GM21381 (cell line): ENCODE results near the gene GSTA4.
"Not testable (repeated sequence)": the region's sequence is repeated elsewhere in the genome, so short reads cannot be mapped to it uniquely, and the experiment has no call there.

Experiments used
- ATAC-seq: cut with Tn5 transposase; IDR thresholded peaks from one replicate; pipeline ENCODE4 v1.9.1; 2021; ENCODE audit warnings: mild to moderate bottlenecking, moderate library complexity; ENCODE audit not compliant: unreplicated experiment

Gene GSTA4

GRCh38 chr6:52976591-52977035 is 18.5 kb downstream of the GSTA4 start:
- no peak for ATAC-seq

- ATAC-seq, result no peak
Observed at GRCh38 chr6:52976149-52976548, 18.9 kb downstream of the GSTA4 start.

- ATAC-seq, result no peak
Observed at GRCh38 chr6:52975580-52975979, 19.5 kb downstream of the GSTA4 start.

- ATAC-seq, result no peak
Observed at GRCh38 chr6:52972989-52973388, 22.1 kb downstream of the GSTA4 start.

GRCh38 chr6:52969359-52969758 is 25.7 kb downstream of the GSTA4 start:
- no peak for ATAC-seq

- ATAC-seq, result no peak
Observed at GRCh38 chr6:52966101-52966500, 29.0 kb downstream of the GSTA4 start.

GRCh38 chr6:52965380-52965779 is 29.7 kb downstream of the GSTA4 start:
- ATAC-seq, result no peak

- ATAC-seq, result no peak
Observed at GRCh38 chr6:52964318-52964717, 30.8 kb downstream of the GSTA4 start.

- ATAC-seq, result no peak
Observed at GRCh38 chr6:52962701-52963100, 32.4 kb downstream of the GSTA4 start.

GRCh38 chr6:52961022-52961421 is 34.1 kb downstream of the GSTA4 start:
- ATAC-seq, result not testable (repeated sequence)

GRCh38 chr6:52960211-52960610 is 34.9 kb downstream of the GSTA4 start:
- ATAC-seq, result not testable (repeated sequence)

GRCh38 chr6:52958546-52959255 is 36.4 kb downstream of the GSTA4 start:
- ATAC-seq, result no peak

- ATAC-seq, result no peak
Observed at GRCh38 chr6:52955871-52956270, 39.2 kb downstream of the GSTA4 start.

- ATAC-seq, result peak; percentile 52
Observed at GRCh38 chr6:52953911-52954839, 40.9 kb downstream of the GSTA4 start.

- ATAC-seq, result no peak
Observed at GRCh38 chr6:52946306-52946705, 48.8 kb downstream of the GSTA4 start.

- ATAC-seq, result not testable (repeated sequence)
Observed at GRCh38 chr6:52942821-52943220, 52.3 kb downstream of the GSTA4 start.

GRCh38 chr6:52942221-52942620 is 52.9 kb downstream of the GSTA4 start:
- ATAC-seq, result no peak

GRCh38 chr6:52937908-52938307 is 57.2 kb downstream of the GSTA4 start:
- no peak for ATAC-seq

- ATAC-seq, result no peak
Observed at GRCh38 chr6:52933778-52934177, 61.3 kb downstream of the GSTA4 start.

- no peak for ATAC-seq
Observed at GRCh38 chr6:52931351-52931750, 63.7 kb downstream of the GSTA4 start.

- no peak for ATAC-seq
Observed at GRCh38 chr6:52929321-52930164, 65.5 kb downstream of the GSTA4 start.
